Measurements from ENCODE around the gene FABP1.

- TF ChIP-seq POLR2AphosphoS5 (IDR thresholded peaks at IDR 0.05) (peak; percentile 21 to 91 (median 88)), CTCF (IDR thresholded peaks at IDR 0.05) (no peak), POLR2A (IDR thresholded peaks at IDR 0.05) (peak; percentile 90)
Measured at GRCh38 chr2:88127888-88128653, at the start of gene FABP1.
